Esophagus squamous epithelium (tissue), 4 donors: Measurements from ENCODE around the gene KIF22.

Experiments used
- POLR2A ChIP-seq, 4 donors: fragments of 450-650 bp; IDR thresholded peaks; one replicate each; pipeline ENCODE4 v1.6.1; 2017; ENCODE audit warnings: antibody characterized with exemption in 4 of 4, mild to moderate bottlenecking in 4 of 4, moderate library complexity in 3 of 4
- TF ChIP-seq, protein P1 (sequence below), 6 experiments: fragments of 450-650 bp in 4 of 6; fragments of 200-600 bp in 2 of 6; sonication (generic) in 2 of 6; IDR thresholded peaks; one replicate each; pipeline ENCODE4 v1.5.1; 2016 to 2019; ENCODE audit warnings: antibody characterized with exemption in 6 of 6, mild to moderate bottlenecking in 4 of 6, moderate library complexity in 4 of 6

DNA sequence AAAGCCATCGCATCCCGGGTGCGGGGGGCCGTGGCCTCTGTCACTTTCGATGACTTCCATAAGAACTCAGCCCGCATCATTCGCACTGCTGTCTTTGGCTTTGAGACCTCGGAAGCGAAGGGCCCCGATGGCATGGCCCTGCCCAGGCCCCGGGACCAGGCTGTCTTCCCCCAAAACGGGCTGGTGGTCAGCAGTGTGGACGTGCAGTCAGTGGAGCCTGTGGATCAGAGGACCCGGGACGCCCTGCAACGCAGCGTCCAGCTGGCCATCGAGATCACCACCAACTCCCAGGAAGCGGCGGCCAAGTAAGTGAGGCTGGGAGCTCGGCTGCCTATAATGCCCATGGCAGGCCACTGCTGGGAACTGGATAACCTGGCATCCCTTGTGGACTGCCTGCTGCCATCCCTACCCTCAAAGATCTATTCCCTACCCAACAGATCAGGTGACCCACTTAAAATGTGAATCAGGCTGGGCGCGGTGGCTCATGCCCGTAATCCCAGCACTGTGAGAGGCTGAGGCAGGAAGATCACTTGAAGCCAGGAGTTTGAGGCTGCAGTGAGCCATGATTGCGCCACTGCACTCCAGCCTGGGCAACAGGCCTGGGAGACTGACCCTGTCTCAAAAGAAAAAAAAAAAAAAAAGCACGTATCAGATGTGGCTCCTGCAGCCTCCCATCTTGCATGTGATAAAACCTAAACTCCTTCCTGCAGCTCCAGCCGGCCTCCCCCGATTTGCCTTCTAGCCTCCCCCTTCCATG is 54.2 kb downstream of the KIF22 start:
- TF ChIP-seq, protein P1, sequence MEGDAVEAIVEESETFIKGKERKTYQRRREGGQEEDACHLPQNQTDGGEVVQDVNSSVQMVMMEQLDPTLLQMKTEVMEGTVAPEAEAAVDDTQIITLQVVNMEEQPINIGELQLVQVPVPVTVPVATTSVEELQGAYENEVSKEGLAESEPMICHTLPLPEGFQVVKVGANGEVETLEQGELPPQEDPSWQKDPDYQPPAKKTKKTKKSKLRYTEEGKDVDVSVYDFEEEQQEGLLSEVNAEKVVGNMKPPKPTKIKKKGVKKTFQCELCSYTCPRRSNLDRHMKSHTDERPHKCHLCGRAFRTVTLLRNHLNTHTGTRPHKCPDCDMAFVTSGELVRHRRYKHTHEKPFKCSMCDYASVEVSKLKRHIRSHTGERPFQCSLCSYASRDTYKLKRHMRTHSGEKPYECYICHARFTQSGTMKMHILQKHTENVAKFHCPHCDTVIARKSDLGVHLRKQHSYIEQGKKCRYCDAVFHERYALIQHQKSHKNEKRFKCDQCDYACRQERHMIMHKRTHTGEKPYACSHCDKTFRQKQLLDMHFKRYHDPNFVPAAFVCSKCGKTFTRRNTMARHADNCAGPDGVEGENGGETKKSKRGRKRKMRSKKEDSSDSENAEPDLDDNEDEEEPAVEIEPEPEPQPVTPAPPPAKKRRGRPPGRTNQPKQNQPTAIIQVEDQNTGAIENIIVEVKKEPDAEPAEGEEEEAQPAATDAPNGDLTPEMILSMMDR (IDR thresholded peaks at IDR 0.05): no peak
- no peak for TF ChIP-seq POLR2A (IDR thresholded peaks at IDR 0.05)
